Measurements from ENCODE around the gene DCP1B. TPM values are rescaled to one million over a fixed set of nuclear protein-coding genes. Genes with fewer than 3 reads are reported as not detected.
A peak's percentile ranks its signal among the peaks of the same experiment; 100 is the strongest.

Gene DCP1B
- total and polyA plus RNA-seq, 2 experiments from 2014 or later = 13.4 to 20.9 TPM

DNA sequence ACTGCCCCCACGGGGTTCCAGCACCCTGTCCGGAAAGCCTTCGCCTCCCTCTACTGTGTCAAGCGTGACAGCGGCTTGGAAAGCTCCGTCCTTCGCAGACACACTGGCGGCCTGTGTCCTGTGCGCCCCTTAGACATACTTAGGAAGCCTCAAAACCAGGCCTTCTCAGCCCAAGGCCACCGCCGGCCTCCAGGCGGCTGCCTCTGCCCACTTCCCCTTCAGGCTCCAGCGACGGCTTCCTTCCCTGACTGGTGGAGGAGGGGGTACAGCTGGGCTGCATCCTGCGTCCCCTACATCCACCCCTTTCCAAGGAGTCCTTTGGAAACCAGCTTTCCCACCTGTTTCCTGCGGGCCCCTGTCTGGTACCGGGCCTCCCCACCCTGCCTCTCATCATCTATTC is 83.3 kb downstream of the DCP1B start:
- Histone ChIP-seq H3K27ac (no peak overlapping the region), H3K9me3 (ENCODE audit: low read depth) (no peaks in the 10 kb centered on the region), H3K79me2 (no peaks in the 10 kb centered on the region), H3K4me1 (ENCODE audit: insufficient read depth) (peaks cover 15% of the 10 kb centered on the region), H3K4me3 (no peak overlapping the region), H3K4me2 (no peak overlapping the region), H4K20me1 (ENCODE audit: insufficient read depth, poor library complexity, severe bottlenecking) (no peaks in the 10 kb centered on the region), H3K9me2 (replicated peaks; ENCODE audit: insufficient read depth) (no peaks in the 10 kb centered on the region), H3K27me3 (no peaks in the 10 kb centered on the region), H3K36me3 (replicated peaks; ENCODE audit: insufficient read depth, low read depth) (no peaks in the 10 kb centered on the region), H2AFZ (no peak overlapping the region)
- TF ChIP-seq EZH2phosphoT487 (IDR thresholded peaks at IDR 0.05; ENCODE audit: low read depth, severe bottlenecking, unreplicated experiment) (no peak), EZH2 (IDR thresholded peaks at IDR 0.05; ENCODE audit: borderline replicate concordance) (no peak)
- TF ChIP-seq, protein P1, sequence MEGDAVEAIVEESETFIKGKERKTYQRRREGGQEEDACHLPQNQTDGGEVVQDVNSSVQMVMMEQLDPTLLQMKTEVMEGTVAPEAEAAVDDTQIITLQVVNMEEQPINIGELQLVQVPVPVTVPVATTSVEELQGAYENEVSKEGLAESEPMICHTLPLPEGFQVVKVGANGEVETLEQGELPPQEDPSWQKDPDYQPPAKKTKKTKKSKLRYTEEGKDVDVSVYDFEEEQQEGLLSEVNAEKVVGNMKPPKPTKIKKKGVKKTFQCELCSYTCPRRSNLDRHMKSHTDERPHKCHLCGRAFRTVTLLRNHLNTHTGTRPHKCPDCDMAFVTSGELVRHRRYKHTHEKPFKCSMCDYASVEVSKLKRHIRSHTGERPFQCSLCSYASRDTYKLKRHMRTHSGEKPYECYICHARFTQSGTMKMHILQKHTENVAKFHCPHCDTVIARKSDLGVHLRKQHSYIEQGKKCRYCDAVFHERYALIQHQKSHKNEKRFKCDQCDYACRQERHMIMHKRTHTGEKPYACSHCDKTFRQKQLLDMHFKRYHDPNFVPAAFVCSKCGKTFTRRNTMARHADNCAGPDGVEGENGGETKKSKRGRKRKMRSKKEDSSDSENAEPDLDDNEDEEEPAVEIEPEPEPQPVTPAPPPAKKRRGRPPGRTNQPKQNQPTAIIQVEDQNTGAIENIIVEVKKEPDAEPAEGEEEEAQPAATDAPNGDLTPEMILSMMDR (IDR thresholded peaks at IDR 0.05; ENCODE audit: poor library complexity) = no peak
- 93% methylated on average over 16 of the region's 17 CpGs for WGBS (ENCODE audit: low lambda C conversion rate, missing lambda C conversion rate)
- DNase-seq (ENCODE audit: low spot score) = peak; percentile 1

DNA sequence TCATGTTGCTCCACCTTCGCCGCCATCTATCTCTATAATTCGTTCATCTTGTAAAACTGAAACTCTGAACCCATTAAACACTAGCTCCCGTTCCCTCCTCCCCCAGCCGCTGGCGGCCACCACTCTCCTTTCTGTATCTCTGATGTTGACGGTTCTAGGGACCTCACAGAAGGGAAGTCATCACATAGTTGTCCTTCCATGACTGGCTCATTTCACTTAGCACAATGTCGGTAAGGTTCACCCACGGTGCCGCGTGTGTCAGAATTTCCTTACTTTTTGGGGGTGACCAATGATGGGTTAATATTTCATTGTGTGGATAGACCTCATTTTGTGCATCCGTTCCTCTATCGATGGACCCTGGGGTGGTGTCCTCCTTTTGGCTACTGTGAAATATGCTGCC is 83.8 kb downstream of the DCP1B start:
- Histone ChIP-seq H3K36me3 (replicated peaks; ENCODE audit: insufficient read depth, low read depth) (no peaks in the 10 kb centered on the region), H3K27me3 (no peaks in the 10 kb centered on the region), H4K20me1 (ENCODE audit: insufficient read depth, poor library complexity, severe bottlenecking) (no peaks in the 10 kb centered on the region), H3K79me2 (no peaks in the 10 kb centered on the region), H3K4me2 (no peak overlapping the region), H3K4me3 (no peak overlapping the region), H3K9me3 (ENCODE audit: low read depth) (no peaks in the 10 kb centered on the region), H3K9me2 (replicated peaks; ENCODE audit: insufficient read depth) (no peaks in the 10 kb centered on the region), H3K4me1 (ENCODE audit: insufficient read depth) (peaks cover 15% of the 10 kb centered on the region), H3K27ac (no peak overlapping the region), H2AFZ (no peak overlapping the region)
- peak; percentile 1 for DNase-seq (ENCODE audit: low spot score)
- WGBS (ENCODE audit: low lambda C conversion rate, missing lambda C conversion rate) = 93% methylated on average over 13 of the region's 13 CpGs
- TF ChIP-seq EZH2phosphoT487 (IDR thresholded peaks at IDR 0.05; ENCODE audit: low read depth, severe bottlenecking, unreplicated experiment) = no peak
- TF ChIP-seq EZH2 (IDR thresholded peaks at IDR 0.05; ENCODE audit: borderline replicate concordance) = no peak
- TF ChIP-seq, protein P1 (IDR thresholded peaks at IDR 0.05; ENCODE audit: poor library complexity) = no peak

GRCh38 chr12:1919763-1920162 is 84.5 kb downstream of the DCP1B start:
- TF ChIP-seq EZH2 (IDR thresholded peaks at IDR 0.05; ENCODE audit: borderline replicate concordance) = no peak
- no peak for TF ChIP-seq EZH2phosphoT487 (IDR thresholded peaks at IDR 0.05; ENCODE audit: low read depth, severe bottlenecking, unreplicated experiment)
- TF ChIP-seq, protein P1 (IDR thresholded peaks at IDR 0.05; ENCODE audit: poor library complexity) = no peak

DNA sequence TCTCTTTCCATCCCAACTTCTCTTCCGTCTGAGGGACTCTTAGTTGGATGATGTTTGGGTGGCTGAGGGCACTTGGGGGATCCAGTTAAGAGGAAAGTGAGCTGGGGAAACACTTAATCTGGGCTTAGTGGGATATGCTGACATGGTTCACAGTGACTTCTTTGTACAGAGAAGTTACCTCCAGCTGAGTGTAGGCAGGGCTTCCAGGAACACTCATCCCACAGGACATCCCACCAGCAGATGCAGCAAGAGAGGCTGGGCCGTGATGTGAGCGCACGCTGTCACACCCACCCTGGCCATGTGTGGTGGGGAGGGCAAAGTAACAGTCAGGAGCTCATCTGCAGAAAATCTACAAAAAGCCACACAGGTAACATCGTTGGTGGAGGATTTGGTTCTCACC is 85.0 kb downstream of the DCP1B start:
- WGBS (ENCODE audit: low lambda C conversion rate, missing lambda C conversion rate) = 80% methylated on average over 5 of the region's 5 CpGs

More at GRCh38 chr12:1919763-1920162, 84.5 kb downstream of the DCP1B start:
- WGBS (ENCODE audit: low lambda C conversion rate, missing lambda C conversion rate) = 93% methylated on average over 3 of the region's 3 CpGs
- no peaks in the 10 kb centered on the region for H3K9me3 ChIP-seq (ENCODE audit: low read depth)
- H3K9me2 ChIP-seq (replicated peaks; ENCODE audit: insufficient read depth) = no peaks in the 10 kb centered on the region
- H3K27ac ChIP-seq = no peak overlapping the region
- H3K79me2 ChIP-seq = no peaks in the 10 kb centered on the region
- no peak overlapping the region for H3K4me3 ChIP-seq
- no peak overlapping the region for H2AFZ ChIP-seq
- no peak overlapping the region for H3K4me2 ChIP-seq
- no peaks in the 10 kb centered on the region for H3K27me3 ChIP-seq
- no peaks in the 10 kb centered on the region for H3K36me3 ChIP-seq (replicated peaks; ENCODE audit: insufficient read depth, low read depth)
- no peaks in the 10 kb centered on the region for H4K20me1 ChIP-seq (ENCODE audit: insufficient read depth, poor library complexity, severe bottlenecking)
- DNase-seq (ENCODE audit: low spot score) = no peak
- H3K4me1 ChIP-seq (ENCODE audit: insufficient read depth) = peaks cover 15% of the 10 kb centered on the region

More for the DNA sequence above, 85.0 kb downstream of the DCP1B start:
- Histone ChIP-seq H3K4me1 (ENCODE audit: insufficient read depth) (peaks cover 15% of the 10 kb centered on the region), H3K4me3 (no peak overlapping the region), H4K20me1 (ENCODE audit: insufficient read depth, poor library complexity, severe bottlenecking) (no peaks in the 10 kb centered on the region), H3K27me3 (no peaks in the 10 kb centered on the region), H3K9me2 (replicated peaks; ENCODE audit: insufficient read depth) (no peaks in the 10 kb centered on the region), H3K27ac (peak overlapping the region; percentile 38), H3K79me2 (no peaks in the 10 kb centered on the region), H3K9me3 (ENCODE audit: low read depth) (no peaks in the 10 kb centered on the region), H2AFZ (no peak overlapping the region), H3K4me2 (peak overlapping the region; percentile 37), H3K36me3 (replicated peaks; ENCODE audit: insufficient read depth, low read depth) (no peaks in the 10 kb centered on the region)
- TF ChIP-seq EZH2 (IDR thresholded peaks at IDR 0.05; ENCODE audit: borderline replicate concordance) (no peak), EZH2phosphoT487 (IDR thresholded peaks at IDR 0.05; ENCODE audit: low read depth, severe bottlenecking, unreplicated experiment) (no peak)
- TF ChIP-seq, protein P1 (IDR thresholded peaks at IDR 0.05; ENCODE audit: poor library complexity) = no peak
- peak; percentile 14 for DNase-seq (ENCODE audit: low spot score)

Data from hepatocyte (in vitro differentiated cells).